Measurements from ENCODE around the gene ALG9.

The ALG9 gene

GRCh38 chr11:111761036-111761435 is 110.3 kb downstream of the ALG9 start:
- DNase-seq (ENCODE audit: low read depth) = no peak
- H3K4me3 ChIP-seq (ENCODE audit: low read depth, low read length) = no peak overlapping the region
- TF ChIP-seq POLR2A (IDR thresholded peaks at IDR 0.05; ENCODE audit: extremely low read depth, insufficient read length) (no peak), CTCF (IDR thresholded peaks at IDR 0.05; ENCODE audit: low read depth, low read length) (no peak), MYC (IDR thresholded peaks at IDR 0.05; ENCODE audit: low read depth, low read length) (no peak)
- TF ChIP-seq, protein P1, sequence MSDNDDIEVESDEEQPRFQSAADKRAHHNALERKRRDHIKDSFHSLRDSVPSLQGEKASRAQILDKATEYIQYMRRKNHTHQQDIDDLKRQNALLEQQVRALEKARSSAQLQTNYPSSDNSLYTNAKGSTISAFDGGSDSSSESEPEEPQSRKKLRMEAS (IDR thresholded peaks at IDR 0.05; ENCODE audit: low read depth, low read length) = no peak

GRCh38 chr11:111759778-111760407 is 111.5 kb downstream of the ALG9 start:
- DNase-seq (ENCODE audit: low read depth) = no peak
- TF ChIP-seq, protein P1 (IDR thresholded peaks at IDR 0.05; ENCODE audit: low read depth, low read length) = no peak
- TF ChIP-seq CTCF (IDR thresholded peaks at IDR 0.05; ENCODE audit: low read depth, low read length) (no peak), POLR2A (IDR thresholded peaks at IDR 0.05; ENCODE audit: extremely low read depth, insufficient read length) (no peak), MYC (IDR thresholded peaks at IDR 0.05; ENCODE audit: low read depth, low read length) (no peak)

DNA sequence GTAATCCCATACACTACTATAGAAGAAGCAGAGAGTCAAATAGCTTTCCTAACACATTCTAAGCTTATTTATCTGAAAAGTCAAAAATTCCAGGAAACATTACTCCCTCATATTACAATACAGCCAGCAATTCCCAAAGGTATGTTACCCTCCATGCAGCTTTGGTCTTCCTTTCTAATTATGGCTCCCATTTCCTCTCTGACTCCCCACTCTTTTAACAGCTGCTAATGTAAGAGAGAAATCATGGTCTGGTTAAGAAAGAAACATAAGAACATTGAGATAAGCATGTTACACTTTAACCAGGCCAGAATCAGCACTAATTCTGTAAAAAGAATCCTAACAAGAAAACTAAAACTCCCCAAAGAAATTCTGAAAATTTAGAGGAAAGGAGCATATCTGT is 112.0 kb downstream of the ALG9 start:
- no peak for DNase-seq (ENCODE audit: low read depth)
- TF ChIP-seq, protein P1 (IDR thresholded peaks at IDR 0.05; ENCODE audit: low read depth, low read length) = no peak
- TF ChIP-seq MYC (IDR thresholded peaks at IDR 0.05; ENCODE audit: low read depth, low read length) (no peak), CTCF (IDR thresholded peaks at IDR 0.05; ENCODE audit: low read depth, low read length) (no peak), POLR2A (IDR thresholded peaks at IDR 0.05; ENCODE audit: extremely low read depth, insufficient read length) (no peak)

More at GRCh38 chr11:111759778-111760407, 111.5 kb downstream of the ALG9 start:
- H3K4me3 ChIP-seq (ENCODE audit: low read depth, low read length) = no peak overlapping the region

DNA sequence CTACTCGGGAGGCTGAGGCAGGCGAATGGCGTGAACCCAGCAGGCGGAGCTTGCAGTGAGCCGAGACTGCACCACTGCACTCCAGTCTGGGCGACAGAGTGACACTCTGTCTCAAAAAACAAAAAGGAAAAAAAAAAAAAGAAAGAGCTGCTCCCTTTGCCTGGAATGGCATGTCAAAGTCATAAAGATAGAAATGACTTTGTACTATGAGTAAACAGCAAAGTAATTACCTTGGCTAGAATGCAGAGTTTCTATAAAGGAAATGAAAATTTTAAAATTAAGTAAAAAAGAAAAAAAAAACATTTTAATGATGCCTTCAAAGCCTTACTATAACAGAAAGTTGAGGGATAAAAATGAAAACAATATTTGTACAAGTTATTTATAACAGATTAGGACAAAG is 115.3 kb downstream of the ALG9 start:
- DNase-seq (ENCODE audit: low read depth) = no peak
- no peak for TF ChIP-seq POLR2A (IDR thresholded peaks at IDR 0.05; ENCODE audit: extremely low read depth, insufficient read length)
- TF ChIP-seq, protein P1 (IDR thresholded peaks at IDR 0.05; ENCODE audit: low read depth, low read length) = no peak
- no peak for TF ChIP-seq CTCF (IDR thresholded peaks at IDR 0.05; ENCODE audit: low read depth, low read length)
- no peak for TF ChIP-seq MYC (IDR thresholded peaks at IDR 0.05; ENCODE audit: low read depth, low read length)
- H3K4me3 ChIP-seq (ENCODE audit: low read depth, low read length) = no peak overlapping the region

More for the DNA sequence above, 112.0 kb downstream of the ALG9 start:
- no peak overlapping the region for H3K4me3 ChIP-seq (ENCODE audit: low read depth, low read length)

GRCh38 chr11:111749646-111750045 is 121.7 kb downstream of the ALG9 start:
- no peak for DNase-seq (ENCODE audit: low read depth)
- H3K4me3 ChIP-seq (ENCODE audit: low read depth, low read length) = no peak overlapping the region
- no peak for TF ChIP-seq CTCF (IDR thresholded peaks at IDR 0.05; ENCODE audit: low read depth, low read length)
- TF ChIP-seq POLR2A (IDR thresholded peaks at IDR 0.05; ENCODE audit: extremely low read depth, insufficient read length) = no peak
- TF ChIP-seq, protein P1 (IDR thresholded peaks at IDR 0.05; ENCODE audit: low read depth, low read length) = no peak
- no peak for TF ChIP-seq MYC (IDR thresholded peaks at IDR 0.05; ENCODE audit: low read depth, low read length)
